Prostate gland (tissue), 2 donors: ENCODE results near the gene ZNF674.

Experiments used
- CTCF ChIP-seq, 4 experiments: fragments of 200-600 bp in 2 of 4; fragments of 450-650 bp in 2 of 4; sonication (generic) in 2 of 4; IDR thresholded peaks; 1 replicate in 3 of 4; 2 replicates in 1 of 4; pipeline ENCODE4 v1.5.1; 2016 to 2019; ENCODE audit warnings: antibody characterized with exemption in 4 of 4, mild to moderate bottlenecking in 2 of 4, moderate library complexity in 2 of 4
- POLR2A ChIP-seq: fragments of 450-650 bp; IDR thresholded peaks from one replicate; pipeline ENCODE4 v1.6.1; 2016; ENCODE audit warnings: antibody characterized with exemption, mild to moderate bottlenecking
- POLR2AphosphoS5 ChIP-seq: sonication (generic); formaldehyde crosslinking; IDR thresholded peaks from one replicate; pipeline ENCODE4 v1.6.1; 2017; ENCODE audit warnings: antibody characterized with exemption

DNA sequence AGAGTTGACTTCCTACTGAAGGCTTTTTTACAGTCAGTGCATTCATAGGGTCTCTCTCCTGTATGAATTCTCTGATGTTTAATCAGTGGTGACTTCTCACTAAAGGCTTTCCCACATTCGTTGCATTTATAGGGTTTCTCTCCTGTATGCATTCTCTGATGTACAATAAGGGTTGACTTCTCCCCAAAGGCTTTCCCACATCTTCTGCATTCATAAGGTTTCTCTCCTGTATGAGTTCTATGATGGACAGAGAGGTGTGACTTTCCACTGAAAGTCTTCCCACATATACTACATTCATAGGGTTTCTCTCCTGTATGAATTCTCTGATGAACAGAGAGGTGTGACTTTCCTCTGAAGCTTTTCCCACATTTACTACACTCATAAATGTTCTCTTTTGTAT lies 45.2 kb downstream of the ZNF674 start:
- TF ChIP-seq CTCF (IDR thresholded peaks at IDR 0.05) = no peak
- TF ChIP-seq POLR2AphosphoS5 = no peak
- no peak for TF ChIP-seq POLR2A
